Heart right ventricle (tissue), 16 donors: ENCODE measurements around the gene BTBD9. TPM values are rescaled to one million over a fixed set of nuclear protein-coding genes. Genes with fewer than 3 reads are reported as not detected.

ENCODE experiments used
- ATAC-seq, 8 donors: fragments of 200-7000 bp; cut with Tn5 transposase; one replicate each; pipeline ENCODE4 v1.9.1; 2020; ENCODE audit warnings: mild to moderate bottlenecking in 8 of 8, moderate library complexity in 8 of 8, moderate number of reproducible peaks in 1 of 8
- DNase-seq, 2 donors: peaks; one replicate each; pipeline ENCODE4 v3.0.0-alpha.2; 2020
- H3K27ac ChIP-seq, 10 donors: fragments of 200-600 bp; sonication (generic) in 2 of 10; one replicate each; pipeline versions ENCODE4 v1.5.0 to v1.8.0; 2020 to 2022; ENCODE audit warnings: mild to moderate bottlenecking in 3 of 10
- H3K27me3 ChIP-seq, 7 donors: fragments of 200-600 bp; one replicate each; pipeline ENCODE4 v1.8.0; 2021 to 2022; ENCODE audit warnings: mild to moderate bottlenecking in 2 of 7
- H3K36me3 ChIP-seq, 9 donors: fragments of 200-600 bp; sonication (generic) in 1 of 9; one replicate each; pipeline versions ENCODE4 v1.5.0 to v1.8.0; 2020 to 2022; ENCODE audit warnings: mild to moderate bottlenecking in 2 of 9
- H3K4me1 ChIP-seq, 9 donors: fragments of 200-600 bp; sonication (generic) in 1 of 9; one replicate each; pipeline versions ENCODE4 v1.5.0 to v1.8.0; 2020 to 2022; ENCODE audit warnings: mild to moderate bottlenecking in 4 of 9
- H3K4me3 ChIP-seq, 10 donors: fragments of 200-600 bp; sonication (generic) in 2 of 10; one replicate each; pipeline versions ENCODE4 v1.5.0 to v1.8.0; 2020 to 2022; ENCODE audit warnings: mild to moderate bottlenecking in 7 of 10, moderate library complexity in 2 of 10
- H3K9me3 ChIP-seq, 11 donors: fragments of 200-600 bp in 10 of 11; sonication (generic) in 2 of 11; one replicate each; pipeline versions ENCODE4 v1.5.0 to v1.8.0; 2013 to 2022; ENCODE audit warnings: mild to moderate bottlenecking in 2 of 11, control low read depth in 1 of 11, moderate library complexity in 1 of 11
- CTCF ChIP-seq, 9 donors: fragments of 200-600 bp; sonication (generic) in 2 of 9; IDR thresholded peaks; one replicate each; pipeline versions ENCODE4 v1.5.0 to v1.8.0; 2021 to 2022; ENCODE audit warnings: antibody characterized with exemption in 9 of 9, mild to moderate bottlenecking in 5 of 9, moderate library complexity in 1 of 9
- WGBS, 2 donors: extraction: QIAGEN DNeasy Blood & Tissue Kit; methylation state at CpG; one replicate each; pipeline ENCODE4 v1.1.7; 2013; ENCODE audit warnings: inconsistent platforms in 1 of 2; 5-methylcytosine and 5-hydroxymethylcytosine counted together
- intact Hi-C, 10 donors: fragments of 100-400 bp; cut with DNase I; formaldehyde crosslinking; loops; one replicate each; pipeline versions ENCODE4 v1.11.1 to v1.14.2; 2022
- polyA plus RNA-seq, 2 donors: library from polyadenylated mRNA; stranded (reverse); fragments of 200-250 nt; gene quantifications; one replicate each; pipeline ENCODE4 v1.2.3, GENCODE V29; 2013
- total RNA-seq, 10 donors: library from RNA; stranded (reverse); fragmentation: NEBNext Ultra II Directional in 3 of 10; extraction: Animal tissue kit (Norgen Biotek cat#: 25700) in 3 of 10; gene quantifications; one replicate each; pipeline versions ENCODE4 v1.2.1 to v1.2.4, GENCODE V29; 2021 to 2023
- donor health status: Arrhythmogenic right ventricular cardiomyopathy.
- donor health status: ischemic (EF 13 %, LVEDD 7.1; RV severe dilation, severe dysfunction).
- donor health status: healthy with polysubstance abuse.
- donor health status: DM: no; HTN: yes; CAD: no.
- donor health status: DM: no; HTN: no; CAD: no.
- donor health status: ischemic (EF 25% LVEDD 6.9; RV normal size, moderate dysfunction).
- donor health status: ischemic (EF 25% LVEDD 5.7; RV mildly dilated, moderate dysfunction).
- donor health status: healthy.
- donor health status: DM: yes; HTN: yes; CAD: no.
- donor health status: Ischemic cardiomyopathy.
- donor health status: ischemic (EF 35%, LVEDD 5.7; RV mildly dilated, moderate dysfunction).
- donor health status: nonischemic (EF 11% LVEDD 7.7; RV severe dilation, severe dysfunction).
- donor health status: DM: yes; HTN: yes; CAD: no.
- donor health status: PGD.
- donor health status: ischemic (EF 29% LVEDD 5.4; RV normal size, mild dysfunction).
- donor health status: nonischemic (EF 23%, LVEDD 6.1; RV moderate dilation, normal function).

Gene BTBD9
- total and polyA plus RNA-seq, 12 donors, result 4.2 to 27.7 (median 18.3) TPM

- no peak for TF ChIP-seq CTCF (IDR thresholded peaks at IDR 0.05)
- Histone ChIP-seq H3K27ac (no peak overlapping the region), H3K4me3 (no peak overlapping the region), H3K4me1 (peaks cover 0 to 33% (median 17%) of the 10 kb centered on the region in 9 donors), H3K27me3 (no peaks in the 10 kb centered on the region), H3K9me3 (no peaks in the 10 kb centered on the region), H3K36me3 (no peaks in the 10 kb centered on the region)
- ATAC-seq (no peak), DNase-seq (no peak)
- intact Hi-C loops, result no loop called here
- WGBS, 2 donors, result 82 to 84% methylated on average over 3 of the region's 3 CpGs
Measured at GRCh38 chr6:38366234-38366633, 273.5 kb downstream of the BTBD9 start.

GRCh38 chr6:38364775-38365174 is 275.0 kb downstream of the BTBD9 start:
- Histone ChIP-seq H3K4me3 (no peak overlapping the region), H3K9me3 (no peaks in the 10 kb centered on the region), H3K4me1 (peaks cover 0 to 19% (median 9%) of the 10 kb centered on the region in 9 donors), H3K36me3 (no peaks in the 10 kb centered on the region), H3K27ac (peak overlapping the region in 1 of 10 donors; percentile 12), H3K27me3 (no peaks in the 10 kb centered on the region)
- intact Hi-C loops, result no loop called here
- DNase-seq (no peak), ATAC-seq (peak in 1 of 8 donors; percentile 60)
- 96 to 97% methylated on average over 2 of the region's 2 CpGs for WGBS, 2 donors
- no peak for TF ChIP-seq CTCF (IDR thresholded peaks at IDR 0.05)

- H3K4me1 ChIP-seq, result peaks cover 0 to 24% (median 9%) of the 10 kb centered on the region in 9 donors
- no peak for DNase-seq
- 43 to 63% methylated on average over 3 of the region's 3 CpGs for WGBS, 2 donors
- peak in 6 of 8 donors; percentile 33 to 75 (median 55) for ATAC-seq
- H3K4me3 ChIP-seq, result no peak overlapping the region
- H3K36me3 ChIP-seq, result no peaks in the 10 kb centered on the region
- TF ChIP-seq CTCF (IDR thresholded peaks at IDR 0.05), result no peak
- intact Hi-C loops, result no loop called here
- no peaks in the 10 kb centered on the region for H3K27me3 ChIP-seq
- peak overlapping the region in 1 of 10 donors; percentile 25 for H3K27ac ChIP-seq
- H3K9me3 ChIP-seq, result no peaks in the 10 kb centered on the region
Measured at GRCh38 chr6:38364127-38364526, 275.6 kb downstream of the BTBD9 start.

GRCh38 chr6:38355519-38355918 is 284.2 kb downstream of the BTBD9 start:
- H3K4me3 ChIP-seq, result no peak overlapping the region
- no peak for ATAC-seq
- no peaks in the 10 kb centered on the region for H3K36me3 ChIP-seq
- WGBS, 2 donors, result 75 to 80% methylated on average over 4 of the region's 4 CpGs
- no peaks in the 10 kb centered on the region for H3K27me3 ChIP-seq
- intact Hi-C loops, result no loop called here
- H3K4me1 ChIP-seq, result peaks cover 0 to 26% (median 7%) of the 10 kb centered on the region in 9 donors
- no peaks in the 10 kb centered on the region for H3K9me3 ChIP-seq
- TF ChIP-seq CTCF (IDR thresholded peaks at IDR 0.05), result no peak
- H3K27ac ChIP-seq, result no peak overlapping the region
- DNase-seq, result no peak
